SU-DHL-6 (cell line): ENCODE results near the gene SMAD5.

Source experiments
- H2AFZ ChIP-seq: fragments of 200-600 bp; sonication (generic); 2 replicates; pipeline ENCODE4 v1.6.1; 2014; ENCODE audit warnings: low read depth, mild to moderate bottlenecking, moderate library complexity, mixed read lengths, antibody characterized with exemption, low read length; ENCODE audit not compliant: severe bottlenecking
- H3F3A ChIP-seq: fragments of 200-600 bp; shearing (Covaris generic); 2 replicates; pipeline ENCODE4 v1.6.0; 2016; ENCODE audit warnings: antibody characterized with exemption, mild to moderate bottlenecking; ENCODE audit not compliant: insufficient read depth
- H3K27ac ChIP-seq: fragments of 200-600 bp; sonication (generic); 2 replicates; pipeline ENCODE4 v1.5.1; 2016; ENCODE audit warnings: low read depth, mild to moderate bottlenecking, low read length, moderate library complexity, mixed read lengths
- H3K27me3 ChIP-seq: fragments of 200-600 bp; sonication (generic), shearing (Covaris generic); 2 replicates; pipeline ENCODE4 v1.6.0; 2014; ENCODE audit warnings: mild to moderate bottlenecking, low read length
- H3K36me3 ChIP-seq: fragments of 200-600 bp; sonication (generic); 2 replicates; pipeline ENCODE4 v1.6.1; 2014; ENCODE audit warnings: mild to moderate bottlenecking, low read length, mixed read lengths
- H3K4me2 ChIP-seq: fragments of 300-600, 200-600 bp; shearing (Covaris generic), sonication (generic); 2 replicates; pipeline ENCODE4 v1.6.0; 2014; ENCODE audit warnings: low read length, low read depth, mild to moderate bottlenecking; ENCODE audit not compliant: poor library complexity, severe bottlenecking
- H3K4me3 ChIP-seq: fragments of 200-600 bp; sonication (generic); 2 replicates; pipeline ENCODE4 v1.5.1; 2014; ENCODE audit warnings: antibody characterized with exemption, low read length, mild to moderate bottlenecking, mixed read lengths; ENCODE audit not compliant: insufficient read depth, poor library complexity, severe bottlenecking
- H3K79me2 ChIP-seq: fragments of 200-600 bp; sonication (generic); 2 replicates; pipeline ENCODE4 v1.6.1; 2014; ENCODE audit warnings: mild to moderate bottlenecking, low read length, moderate library complexity; ENCODE audit not compliant: insufficient read depth
- H3K9ac ChIP-seq: fragments of 200-600 bp; sonication (generic); 2 replicates; pipeline ENCODE4 v1.7.0; 2014; ENCODE audit warnings: mild to moderate bottlenecking, low read length
- H3K9me2 ChIP-seq: fragments of 200-600 bp; sonication (generic); replicated peaks from 2 replicates; pipeline ENCODE4 v1.6.1; 2014; ENCODE audit warnings: low read length; ENCODE audit not compliant: insufficient read depth
- H3K9me3 ChIP-seq: fragments of 200-600 bp; sonication (generic); 2 replicates; pipeline ENCODE4 v1.6.1; 2014; ENCODE audit warnings: low read length, mixed read lengths; ENCODE audit not compliant: insufficient read depth
- H4K20me1 ChIP-seq: fragments of 200-600 bp; sonication (generic); 2 replicates; pipeline ENCODE4 v1.6.1; 2014; ENCODE audit warnings: low read depth, mild to moderate bottlenecking, antibody characterized with exemption, low read length, moderate library complexity, mixed read lengths
- EZH2phosphoT487 ChIP-seq: fragments of 200-600 bp; sonication (generic), shearing (Covaris generic); conservative IDR thresholded peaks from 2 replicates; pipeline ENCODE4 v1.6.1; 2018; ENCODE audit warnings: mild to moderate bottlenecking, antibody characterized with exemption, low read length, moderate library complexity, mixed read lengths
- TF ChIP-seq, protein P1 (sequence below): fragments of 200-600 bp; sonication (generic); IDR thresholded peaks from one replicate; pipeline ENCODE4 v1.5.1; 2017; ENCODE audit warnings: antibody characterized with exemption, mild to moderate bottlenecking, low read length, moderate library complexity; ENCODE audit not compliant: insufficient read depth, poor library complexity, severe bottlenecking

Gene SMAD5

DNA sequence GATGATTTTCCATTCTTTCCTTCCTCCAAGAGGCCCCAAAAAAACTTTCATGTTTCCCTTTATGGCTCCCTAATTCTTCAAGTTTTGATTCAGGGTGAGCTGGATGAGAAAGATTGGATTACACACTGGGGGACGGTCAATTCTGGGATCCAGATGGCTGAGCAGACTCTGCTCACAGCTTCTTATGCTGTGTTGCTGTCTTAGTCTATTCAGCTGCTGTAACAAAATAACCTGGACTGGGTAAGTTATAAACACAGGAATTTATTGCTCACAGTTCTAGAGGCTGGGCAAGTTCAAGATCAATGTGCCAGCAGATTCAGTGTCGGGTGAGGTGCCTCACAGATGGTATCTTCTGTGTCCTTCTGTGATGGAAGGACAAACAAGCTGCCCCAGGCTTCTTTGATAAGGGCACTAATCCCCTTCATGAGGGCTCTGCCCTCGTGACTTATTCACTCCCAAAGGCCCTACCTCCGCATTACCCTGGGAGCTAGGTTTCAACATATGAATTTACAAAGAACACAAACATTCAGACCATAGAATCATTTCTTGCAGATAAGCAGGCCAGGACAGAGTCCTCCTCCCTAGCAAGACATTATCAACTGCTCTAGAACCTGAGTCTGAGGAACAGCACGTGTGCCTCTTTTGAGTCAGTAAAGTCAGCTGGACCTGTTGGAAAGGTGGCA is 23.1 kb upstream of the SMAD5 start:
- H3K36me3 ChIP-seq = no peaks in the 10 kb centered on the region
- no peak for TF ChIP-seq EZH2phosphoT487
- TF ChIP-seq, protein P1, sequence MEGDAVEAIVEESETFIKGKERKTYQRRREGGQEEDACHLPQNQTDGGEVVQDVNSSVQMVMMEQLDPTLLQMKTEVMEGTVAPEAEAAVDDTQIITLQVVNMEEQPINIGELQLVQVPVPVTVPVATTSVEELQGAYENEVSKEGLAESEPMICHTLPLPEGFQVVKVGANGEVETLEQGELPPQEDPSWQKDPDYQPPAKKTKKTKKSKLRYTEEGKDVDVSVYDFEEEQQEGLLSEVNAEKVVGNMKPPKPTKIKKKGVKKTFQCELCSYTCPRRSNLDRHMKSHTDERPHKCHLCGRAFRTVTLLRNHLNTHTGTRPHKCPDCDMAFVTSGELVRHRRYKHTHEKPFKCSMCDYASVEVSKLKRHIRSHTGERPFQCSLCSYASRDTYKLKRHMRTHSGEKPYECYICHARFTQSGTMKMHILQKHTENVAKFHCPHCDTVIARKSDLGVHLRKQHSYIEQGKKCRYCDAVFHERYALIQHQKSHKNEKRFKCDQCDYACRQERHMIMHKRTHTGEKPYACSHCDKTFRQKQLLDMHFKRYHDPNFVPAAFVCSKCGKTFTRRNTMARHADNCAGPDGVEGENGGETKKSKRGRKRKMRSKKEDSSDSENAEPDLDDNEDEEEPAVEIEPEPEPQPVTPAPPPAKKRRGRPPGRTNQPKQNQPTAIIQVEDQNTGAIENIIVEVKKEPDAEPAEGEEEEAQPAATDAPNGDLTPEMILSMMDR = no peak
- no peaks in the 10 kb centered on the region for H3K9me2 ChIP-seq
- H3K4me3 ChIP-seq = no peak overlapping the region
- no peaks in the 10 kb centered on the region for H3F3A ChIP-seq
- no peaks in the 10 kb centered on the region for H3K79me2 ChIP-seq
- no peaks in the 10 kb centered on the region for H4K20me1 ChIP-seq
- H3K27ac ChIP-seq = no peak overlapping the region
- no peaks in the 10 kb centered on the region for H3K27me3 ChIP-seq
- H3K9me3 ChIP-seq = no peaks in the 10 kb centered on the region
- H2AFZ ChIP-seq = no peak overlapping the region
- H3K9ac ChIP-seq = no peak overlapping the region
- H3K4me2 ChIP-seq = no peak overlapping the region

GRCh38 chr5:136113606-136114005 is 19.0 kb upstream of the SMAD5 start:
- no peaks in the 10 kb centered on the region for H3K36me3 ChIP-seq
- H3K9ac ChIP-seq = no peak overlapping the region
- no peaks in the 10 kb centered on the region for H4K20me1 ChIP-seq
- H3K4me2 ChIP-seq = no peak overlapping the region
- no peaks in the 10 kb centered on the region for H3K79me2 ChIP-seq
- no peak for TF ChIP-seq EZH2phosphoT487
- TF ChIP-seq, protein P1 = no peak
- no peak overlapping the region for H3K27ac ChIP-seq
- no peak overlapping the region for H3K4me3 ChIP-seq
- no peaks in the 10 kb centered on the region for H3K9me3 ChIP-seq
- H3K9me2 ChIP-seq = no peaks in the 10 kb centered on the region
- H3K27me3 ChIP-seq = no peaks in the 10 kb centered on the region
- no peak overlapping the region for H2AFZ ChIP-seq
- no peaks in the 10 kb centered on the region for H3F3A ChIP-seq

DNA sequence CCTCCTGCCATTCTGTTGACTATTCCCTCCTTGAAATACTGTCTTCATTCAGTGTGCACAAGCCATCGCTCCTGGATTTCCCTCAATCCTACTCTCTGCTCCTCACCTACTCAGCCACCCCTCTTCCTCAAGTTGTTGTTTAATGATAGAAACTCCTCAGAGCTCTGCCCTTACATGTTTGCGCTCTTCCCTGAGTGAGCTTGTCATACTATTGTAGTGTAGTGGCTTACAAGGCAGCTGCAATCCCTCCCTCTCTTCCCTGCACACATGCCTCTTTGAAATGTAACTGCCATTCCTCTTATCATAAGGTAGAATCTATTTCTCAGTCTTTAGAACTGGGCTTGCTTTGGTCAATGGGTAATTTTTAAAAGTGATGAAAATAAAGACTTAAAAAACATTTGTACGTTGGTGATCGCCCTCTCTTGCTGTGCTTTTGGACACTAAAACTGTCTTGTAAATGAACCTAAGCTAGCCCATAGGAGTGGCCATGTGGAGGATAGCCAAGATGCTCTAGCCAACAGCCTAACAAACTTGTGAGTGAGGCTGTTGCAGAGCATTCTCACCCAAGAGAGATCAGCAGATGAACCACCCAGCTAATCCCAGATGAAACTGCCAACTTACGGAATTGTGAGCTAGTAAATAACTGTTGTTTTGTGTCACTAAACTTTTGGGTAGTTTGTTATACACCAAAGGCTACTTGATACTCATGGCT is 18.1 kb upstream of the SMAD5 start:
- Histone ChIP-seq H2AFZ (no peak overlapping the region), H3K27me3 (no peaks in the 10 kb centered on the region), H4K20me1 (no peaks in the 10 kb centered on the region), H3K36me3 (no peaks in the 10 kb centered on the region), H3K27ac (no peak overlapping the region), H3K9me3 (no peaks in the 10 kb centered on the region), H3K79me2 (no peaks in the 10 kb centered on the region), H3K9me2 (no peaks in the 10 kb centered on the region), H3K4me3 (no peak overlapping the region), H3F3A (no peaks in the 10 kb centered on the region), H3K4me2 (no peak overlapping the region), H3K9ac (no peak overlapping the region)
- TF ChIP-seq EZH2phosphoT487 = no peak
- TF ChIP-seq, protein P1 = no peak
